Measurements from ENCODE around the gene TPRN. TPM values are rescaled to one million over a fixed set of nuclear protein-coding genes. Genes with fewer than 3 reads are reported as not detected.

TPRN gene
- total and polyA plus RNA-seq, 9 of the 15 experiments (the other 6 are each of a cell fraction or from before 2014, with no cell fraction given): 0.31 to 31.9 (median 4.4) TPM

DNA sequence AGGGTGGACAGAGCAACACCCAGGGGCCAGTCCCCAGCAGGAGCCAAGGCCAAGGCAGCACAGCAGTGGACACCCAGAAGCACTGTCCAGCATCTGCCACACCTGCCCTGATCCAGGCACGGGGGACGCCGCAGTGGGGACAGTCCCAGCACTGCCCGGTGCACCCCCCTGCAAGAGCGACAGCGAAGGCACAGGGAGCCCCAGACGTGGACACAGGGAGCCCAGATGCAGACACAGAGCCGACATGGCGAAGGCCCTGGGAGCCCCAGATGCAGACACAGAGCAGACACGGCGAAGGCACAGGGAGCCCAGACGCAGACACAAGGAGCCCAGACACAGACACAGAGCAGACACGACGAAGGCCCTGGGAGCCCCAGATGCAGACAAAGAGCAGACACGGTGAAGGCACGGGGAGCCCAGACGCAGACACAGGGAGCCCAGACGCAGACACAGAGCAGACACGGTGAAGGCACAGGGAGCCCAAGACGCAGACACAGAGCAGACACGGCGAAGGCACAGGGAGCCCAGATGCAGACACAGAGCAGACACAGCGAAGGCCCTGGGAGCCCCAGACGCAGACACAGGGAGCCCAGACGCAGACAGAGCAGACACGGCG lies 16.5 kb downstream of the TPRN start:
- in situ Hi-C loops (cut with MboI): no loop called here
- DNase-seq (ENCODE audit: extremely low read depth in 1 of 4, low spot score in 3 of 4) (no peak), FAIRE-seq (no peak), ATAC-seq (no peak)
- Histone ChIP-seq H3K4me2 (ENCODE audit: insufficient read depth, low read length) (no peak overlapping the region), H3K27me3 (ENCODE audit: control insufficient read depth in 2 of 2, insufficient read depth in 2 of 2, low read length in 2 of 2) (no peaks in the 10 kb centered on the region), H2AFZ (ENCODE audit: low read depth, low read length) (no peak overlapping the region), H3K36me3 (ENCODE audit: control insufficient read depth, insufficient read depth, low read length) (peaks cover 74% of the 10 kb centered on the region; the same call in 2 of the 3 replicates), H3K27ac (ENCODE audit: extremely low read depth, low read depth, low read length) (no peak overlapping the region), H4K20me1 (replicated peaks; ENCODE audit: control insufficient read depth, insufficient read depth, low read length) (peaks cover 8% of the 10 kb centered on the region), H3K9ac (ENCODE audit: insufficient read depth in 1 of 2, low read depth in 2 of 2, low read length in 2 of 2) (no peak overlapping the region; a peak in 1 of 4 replicates), H3K9me3 (replicated peaks; ENCODE audit: control insufficient read depth, insufficient read depth, low read depth, low read length) (no peaks in the 10 kb centered on the region), H3K79me2 (ENCODE audit: control insufficient read depth, insufficient read depth, low read length) (peaks cover 26% of the 10 kb centered on the region), H3K9me1 (ENCODE audit: control insufficient read depth, insufficient read depth, low read length) (no peaks in the 10 kb centered on the region), H3K4me3 (no peak overlapping the region), H3K4me1 (replicated peaks in 1 of 2; ENCODE audit: control insufficient read depth in 2 of 2, insufficient read depth in 2 of 2, low read length in 2 of 2) (peaks cover 11 to 79% of the 10 kb centered on the region in 2 experiments)
- ChIA-PET CTCF (ENCODE audit: low intra/inter-chr PET ratio) (no interaction called here), POLR2A (interaction anchor here (0.5 to 1.1 kb wide), 3 partner anchors 10 to 15 kb away, joined by 3 to 9 read pairs (median 4); no protein-coding TSS in a partner anchor)
- WGBS (ENCODE audit: insufficient coverage, low coverage, missing lambda C conversion rate): 91% methylated on average over 25 of the region's 27 CpGs
- BruUV-seq (replicated peaks): no TSS peak
- intact Hi-C loops (cut with micrococcal nuclease): no loop called here
- TF ChIP-seq RAD51 (IDR thresholded peaks at IDR 0.05; ENCODE audit: borderline replicate concordance, low read depth) (no peak), STAT5B (CRISPR knock-in tag; IDR thresholded peaks at IDR 0.05) (no peak), IFI16 (CRISPR knock-in tag; IDR thresholded peaks at IDR 0.05) (no peak), POLR2G (IDR thresholded peaks at IDR 0.05; ENCODE audit: low read depth, low read length) (0 out of 2 replicates have a peak, but pooled peaks have one; percentile 57), HNRNPK (IDR thresholded peaks at IDR 0.05; ENCODE audit: low read depth, low read length, poor library complexity, severe bottlenecking) (no peak), ZNF217 (CRISPR knock-in tag; IDR thresholded peaks at IDR 0.05) (no peak), ZNF384 (IDR thresholded peaks at IDR 0.05; ENCODE audit: low read depth, low read length) (no peak)
- TF ChIP-seq, protein P1, sequence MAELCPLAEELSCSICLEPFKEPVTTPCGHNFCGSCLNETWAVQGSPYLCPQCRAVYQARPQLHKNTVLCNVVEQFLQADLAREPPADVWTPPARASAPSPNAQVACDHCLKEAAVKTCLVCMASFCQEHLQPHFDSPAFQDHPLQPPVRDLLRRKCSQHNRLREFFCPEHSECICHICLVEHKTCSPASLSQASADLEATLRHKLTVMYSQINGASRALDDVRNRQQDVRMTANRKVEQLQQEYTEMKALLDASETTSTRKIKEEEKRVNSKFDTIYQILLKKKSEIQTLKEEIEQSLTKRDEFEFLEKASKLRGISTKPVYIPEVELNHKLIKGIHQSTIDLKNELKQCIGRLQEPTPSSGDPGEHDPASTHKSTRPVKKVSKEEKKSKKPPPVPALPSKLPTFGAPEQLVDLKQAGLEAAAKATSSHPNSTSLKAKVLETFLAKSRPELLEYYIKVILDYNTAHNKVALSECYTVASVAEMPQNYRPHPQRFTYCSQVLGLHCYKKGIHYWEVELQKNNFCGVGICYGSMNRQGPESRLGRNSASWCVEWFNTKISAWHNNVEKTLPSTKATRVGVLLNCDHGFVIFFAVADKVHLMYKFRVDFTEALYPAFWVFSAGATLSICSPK (IDR thresholded peaks at IDR 0.05; ENCODE audit: borderline replicate concordance): no peak
- TF ChIP-seq, protein P2, sequence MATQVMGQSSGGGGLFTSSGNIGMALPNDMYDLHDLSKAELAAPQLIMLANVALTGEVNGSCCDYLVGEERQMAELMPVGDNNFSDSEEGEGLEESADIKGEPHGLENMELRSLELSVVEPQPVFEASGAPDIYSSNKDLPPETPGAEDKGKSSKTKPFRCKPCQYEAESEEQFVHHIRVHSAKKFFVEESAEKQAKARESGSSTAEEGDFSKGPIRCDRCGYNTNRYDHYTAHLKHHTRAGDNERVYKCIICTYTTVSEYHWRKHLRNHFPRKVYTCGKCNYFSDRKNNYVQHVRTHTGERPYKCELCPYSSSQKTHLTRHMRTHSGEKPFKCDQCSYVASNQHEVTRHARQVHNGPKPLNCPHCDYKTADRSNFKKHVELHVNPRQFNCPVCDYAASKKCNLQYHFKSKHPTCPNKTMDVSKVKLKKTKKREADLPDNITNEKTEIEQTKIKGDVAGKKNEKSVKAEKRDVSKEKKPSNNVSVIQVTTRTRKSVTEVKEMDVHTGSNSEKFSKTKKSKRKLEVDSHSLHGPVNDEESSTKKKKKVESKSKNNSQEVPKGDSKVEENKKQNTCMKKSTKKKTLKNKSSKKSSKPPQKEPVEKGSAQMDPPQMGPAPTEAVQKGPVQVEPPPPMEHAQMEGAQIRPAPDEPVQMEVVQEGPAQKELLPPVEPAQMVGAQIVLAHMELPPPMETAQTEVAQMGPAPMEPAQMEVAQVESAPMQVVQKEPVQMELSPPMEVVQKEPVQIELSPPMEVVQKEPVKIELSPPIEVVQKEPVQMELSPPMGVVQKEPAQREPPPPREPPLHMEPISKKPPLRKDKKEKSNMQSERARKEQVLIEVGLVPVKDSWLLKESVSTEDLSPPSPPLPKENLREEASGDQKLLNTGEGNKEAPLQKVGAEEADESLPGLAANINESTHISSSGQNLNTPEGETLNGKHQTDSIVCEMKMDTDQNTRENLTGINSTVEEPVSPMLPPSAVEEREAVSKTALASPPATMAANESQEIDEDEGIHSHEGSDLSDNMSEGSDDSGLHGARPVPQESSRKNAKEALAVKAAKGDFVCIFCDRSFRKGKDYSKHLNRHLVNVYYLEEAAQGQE (IDR thresholded peaks at IDR 0.05; ENCODE audit: borderline replicate concordance): no peak
- TF ChIP-seq, protein P2 (CRISPR knock-in tag; IDR thresholded peaks at IDR 0.05; ENCODE audit: low read depth): no peak
- TF ChIP-seq, protein P3, sequence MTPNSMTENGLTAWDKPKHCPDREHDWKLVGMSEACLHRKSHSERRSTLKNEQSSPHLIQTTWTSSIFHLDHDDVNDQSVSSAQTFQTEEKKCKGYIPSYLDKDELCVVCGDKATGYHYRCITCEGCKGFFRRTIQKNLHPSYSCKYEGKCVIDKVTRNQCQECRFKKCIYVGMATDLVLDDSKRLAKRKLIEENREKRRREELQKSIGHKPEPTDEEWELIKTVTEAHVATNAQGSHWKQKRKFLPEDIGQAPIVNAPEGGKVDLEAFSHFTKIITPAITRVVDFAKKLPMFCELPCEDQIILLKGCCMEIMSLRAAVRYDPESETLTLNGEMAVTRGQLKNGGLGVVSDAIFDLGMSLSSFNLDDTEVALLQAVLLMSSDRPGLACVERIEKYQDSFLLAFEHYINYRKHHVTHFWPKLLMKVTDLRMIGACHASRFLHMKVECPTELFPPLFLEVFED (CRISPR knock-in tag; conservative IDR thresholded peaks at IDR 0.05): no peak
